Vagina (tissue), 2 donors: ENCODE data around the gene AKNAD1.

Experiments
- POLR2A ChIP-seq, 2 donors: fragments of 450-650 bp; IDR thresholded peaks; one replicate each; pipeline ENCODE4 v1.6.1; 2017; ENCODE audit warnings: antibody characterized with exemption in 2 of 2, mild to moderate bottlenecking in 2 of 2, moderate library complexity in 2 of 2
- TF ChIP-seq, protein P1 (sequence below), 3 experiments: fragments of 450-650 bp in 2 of 3; fragments of 200-600 bp in 1 of 3; sonication (generic) in 1 of 3; IDR thresholded peaks; one replicate each; pipeline ENCODE4 v1.5.1; 2017 to 2019; ENCODE audit warnings: antibody characterized with exemption in 3 of 3, mild to moderate bottlenecking in 2 of 3, moderate library complexity in 2 of 3

DNA sequence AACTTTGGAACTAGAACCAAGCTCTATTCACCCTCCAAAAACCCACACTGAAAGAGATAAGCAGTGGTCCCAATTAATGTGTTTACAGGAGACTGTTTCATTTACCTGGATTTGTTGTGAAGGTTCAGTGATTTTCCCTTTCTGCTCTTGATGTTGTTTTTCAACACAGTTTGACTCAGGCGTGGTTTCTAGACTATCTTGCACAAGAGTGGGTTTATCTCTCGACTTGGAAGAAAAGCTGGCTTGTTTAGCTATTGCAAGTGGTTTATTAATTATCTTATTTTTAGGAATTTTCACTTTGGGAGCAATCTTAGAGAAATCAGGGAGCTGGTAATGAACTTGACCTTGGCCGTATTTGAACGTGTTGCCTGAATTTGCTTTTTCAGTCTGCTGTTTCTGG, 5.3 kb downstream of the AKNAD1 start:
- TF ChIP-seq, protein P1, sequence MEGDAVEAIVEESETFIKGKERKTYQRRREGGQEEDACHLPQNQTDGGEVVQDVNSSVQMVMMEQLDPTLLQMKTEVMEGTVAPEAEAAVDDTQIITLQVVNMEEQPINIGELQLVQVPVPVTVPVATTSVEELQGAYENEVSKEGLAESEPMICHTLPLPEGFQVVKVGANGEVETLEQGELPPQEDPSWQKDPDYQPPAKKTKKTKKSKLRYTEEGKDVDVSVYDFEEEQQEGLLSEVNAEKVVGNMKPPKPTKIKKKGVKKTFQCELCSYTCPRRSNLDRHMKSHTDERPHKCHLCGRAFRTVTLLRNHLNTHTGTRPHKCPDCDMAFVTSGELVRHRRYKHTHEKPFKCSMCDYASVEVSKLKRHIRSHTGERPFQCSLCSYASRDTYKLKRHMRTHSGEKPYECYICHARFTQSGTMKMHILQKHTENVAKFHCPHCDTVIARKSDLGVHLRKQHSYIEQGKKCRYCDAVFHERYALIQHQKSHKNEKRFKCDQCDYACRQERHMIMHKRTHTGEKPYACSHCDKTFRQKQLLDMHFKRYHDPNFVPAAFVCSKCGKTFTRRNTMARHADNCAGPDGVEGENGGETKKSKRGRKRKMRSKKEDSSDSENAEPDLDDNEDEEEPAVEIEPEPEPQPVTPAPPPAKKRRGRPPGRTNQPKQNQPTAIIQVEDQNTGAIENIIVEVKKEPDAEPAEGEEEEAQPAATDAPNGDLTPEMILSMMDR (IDR thresholded peaks at IDR 0.05): no peak
- no peak for TF ChIP-seq POLR2A (IDR thresholded peaks at IDR 0.05)
